ENCODE measurements around the gene VTA1.

- TF ChIP-seq ZNF274 (IDR thresholded peaks at IDR 0.05; ENCODE audit: low read depth, low read length) (no peak), YY1 (IDR thresholded peaks at IDR 0.05; ENCODE audit: insufficient read depth, insufficient read length) (no peak)
Measured at GRCh38 chr6:142167071-142167470, 20.0 kb downstream of the VTA1 start.
